ENCODE data around the gene RIN2.
"Not testable (repeated sequence)": the region's sequence is repeated elsewhere in the genome, so short reads cannot be mapped to it uniquely, and the experiment has no call there.

The RIN2 gene

DNA sequence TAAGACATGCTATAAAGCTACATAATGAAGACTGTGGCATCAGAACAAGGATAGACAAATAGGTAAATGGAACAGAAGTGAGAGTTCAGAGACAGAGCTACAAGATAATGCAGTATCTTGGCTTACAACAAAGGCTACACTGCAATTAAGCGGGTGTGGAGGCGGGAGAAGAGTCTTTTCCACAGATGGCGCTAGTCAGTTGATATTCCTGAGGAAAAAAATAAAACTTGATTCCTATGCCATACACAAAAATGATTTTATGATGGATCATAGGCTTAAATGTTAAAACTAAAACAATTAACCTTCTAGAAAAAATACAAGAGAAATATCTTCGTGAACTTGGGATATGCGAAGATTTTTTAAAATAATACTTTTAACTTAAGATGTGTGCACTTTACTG is 31.0 kb downstream of the RIN2 start:
- DNase-seq (ENCODE audit: low read depth in 2 of 2), result no peak

- no peak for DNase-seq (ENCODE audit: low read depth in 2 of 2)
Measured at GRCh38 chr20:19789446-19789845, 31.4 kb downstream of the RIN2 start.

DNA sequence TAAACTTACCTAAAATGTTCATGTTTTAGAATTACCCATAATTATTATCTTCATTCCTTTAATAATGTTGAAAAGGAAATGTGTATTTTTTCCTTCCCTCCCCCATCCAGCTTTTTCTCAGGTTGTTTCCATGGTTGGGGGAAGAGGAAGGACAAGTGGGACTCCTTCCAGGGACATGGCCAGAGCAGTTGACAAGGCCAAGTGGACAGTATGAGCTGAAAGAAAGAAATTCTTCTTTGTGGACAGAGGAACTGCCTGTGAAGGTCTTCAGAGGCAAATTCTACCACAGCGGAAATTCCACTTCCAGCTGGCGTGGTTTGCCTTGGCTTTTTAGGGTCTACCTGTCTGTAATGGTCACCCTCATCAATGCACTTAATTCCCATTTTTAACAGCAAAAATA is 33.8 kb downstream of the RIN2 start:
- no peak for DNase-seq (ENCODE audit: low read depth in 2 of 2)

- no peak for DNase-seq (ENCODE audit: low read depth in 2 of 2)
Measured at GRCh38 chr20:19793716-19794115, 35.7 kb downstream of the RIN2 start.

GRCh38 chr20:19794941-19795340 is 36.9 kb downstream of the RIN2 start:
- no peak for DNase-seq (ENCODE audit: low read depth in 2 of 2)

DNA sequence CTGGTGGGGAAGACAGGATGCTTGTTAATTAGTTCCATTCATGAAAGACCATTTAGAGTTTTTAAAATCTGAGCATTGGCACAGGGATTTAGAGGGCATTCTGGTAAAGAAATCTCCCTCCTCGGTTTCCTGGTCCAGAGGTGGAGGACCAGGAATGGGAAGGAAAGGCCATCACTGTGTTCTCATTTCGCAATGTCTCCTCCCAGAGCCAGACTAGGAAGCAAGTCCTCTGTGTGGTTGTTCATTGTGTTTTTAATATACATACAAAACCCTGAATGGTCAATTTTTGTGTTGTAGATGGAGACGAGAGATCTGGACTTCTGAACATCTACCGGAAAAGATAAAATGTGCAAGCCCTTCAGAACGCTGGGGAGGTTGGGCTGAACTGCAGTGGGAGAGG is 41.3 kb downstream of the RIN2 start:
- DNase-seq (ENCODE audit: low read depth in 2 of 2), result no peak

- DNase-seq (ENCODE audit: low read depth in 2 of 2), result no peak
Measured at GRCh38 chr20:19802099-19802491, 44.0 kb downstream of the RIN2 start.

GRCh38 chr20:19802492-19803158 is 44.6 kb downstream of the RIN2 start:
- no peak for DNase-seq (ENCODE audit: low read depth in 2 of 2)

GRCh38 chr20:19806276-19806675 is 48.2 kb downstream of the RIN2 start:
- not testable (repeated sequence) for DNase-seq (ENCODE audit: low read depth in 2 of 2)

- DNase-seq (ENCODE audit: low read depth in 2 of 2), result no peak
Measured at GRCh38 chr20:19806806-19807190, 48.7 kb downstream of the RIN2 start.

GRCh38 chr20:19807191-19807945 is 49.3 kb downstream of the RIN2 start:
- DNase-seq (ENCODE audit: low read depth in 2 of 2), result no peak

Measured in activated CD8-positive, alpha-beta memory T cell treated with anti-CD3 and anti-CD28 coated beads for 4 hours (primary cell).